PC-3 (cell line): ENCODE data around the gene CXCR4. TPM values are rescaled to one million over a fixed set of nuclear protein-coding genes. Genes with fewer than 3 reads are reported as not detected.

Experiments used
- ATAC-seq: fragments of 200-7000 bp; cut with Tn5 transposase; 2 replicates; pipeline ENCODE4 v1.9.1; 2020; ENCODE audit warnings: mild to moderate bottlenecking, moderate library complexity
- BruUV-seq: library from RNA; stranded (reverse); fragments of 400-500 nt; replicated peaks from 2 replicates; lab custom pipeline; 2021; lab: Mats Ljungman, UMichigan
- CTCF ChIA-PET: fragments of 300-600 bp; sonication (Branson Sonifier 250); formaldehyde crosslinking; loops from one replicate; lab custom pipeline; 2022; ENCODE audit warnings: antibody characterized with exemption; lab: Charles Lee
- POLR2A ChIA-PET: fragments of 300-600 bp; sonication (Branson Sonifier 250); formaldehyde crosslinking; loops from one replicate; lab custom pipeline; 2022; ENCODE audit warnings: antibody characterized with exemption; ENCODE audit not compliant: unreplicated experiment; lab: Charles Lee
- DNase-seq: peaks from one replicate; pipeline ENCODE4 v3.0.0-alpha.2; 2015
- H2AFZ ChIP-seq: fragments of 300-600 bp; sonication (generic); 2 replicates; pipeline ENCODE4 v1.6.0; 2016; ENCODE audit warnings: antibody characterized with exemption, low read length
- H3F3A ChIP-seq: fragments of 300-600 bp; sonication (generic); one replicate; pipeline ENCODE4 v1.6.0; 2017; ENCODE audit warnings: antibody characterized with exemption, low read length, control low read depth, mild to moderate bottlenecking; ENCODE audit not compliant: unreplicated experiment
- H3K27ac ChIP-seq: fragments of 300-600 bp; sonication (generic); 2 replicates; pipeline ENCODE4 v1.5.1; 2016; ENCODE audit warnings: mild to moderate bottlenecking, low read length
- H3K27me3 ChIP-seq: fragments of 300-600 bp; sonication (generic); 2 replicates; pipeline ENCODE4 v1.6.1; 2016; ENCODE audit warnings: low read length, mixed read lengths
- H3K36me3 ChIP-seq: fragments of 300-600 bp; sonication (generic); 2 replicates; pipeline ENCODE4 v1.6.1; 2016; ENCODE audit warnings: low read depth, mixed run types, low read length, mixed read lengths
- H3K4me1 ChIP-seq: fragments of 300-600 bp; sonication (generic); 2 replicates; pipeline ENCODE4 v1.5.1; 2016; ENCODE audit warnings: low read length; ENCODE audit not compliant: insufficient read depth
- H3K4me2 ChIP-seq: fragments of 300-600 bp; sonication (generic); 2 replicates; pipeline ENCODE4 v1.6.0; 2016; ENCODE audit warnings: low read length
- H3K4me3 ChIP-seq: fragments of 300-600 bp; sonication (generic); 2 replicates; pipeline ENCODE4 v1.5.1; 2016; ENCODE audit warnings: mild to moderate bottlenecking, low read length, mixed read lengths
- H3K79me2 ChIP-seq: fragments of 300-600 bp; sonication (generic); 2 replicates; pipeline ENCODE4 v1.6.1; 2017; ENCODE audit warnings: low read length, mixed read lengths
- H3K9ac ChIP-seq: fragments of 300-600 bp; sonication (generic); 2 replicates; pipeline ENCODE4 v1.6.0; 2016; ENCODE audit warnings: mild to moderate bottlenecking, low read length
- H3K9me2 ChIP-seq: fragments of 300-600 bp; sonication (generic); replicated peaks from 2 replicates; pipeline ENCODE4 v1.6.1; 2016; ENCODE audit warnings: mixed run types, low read length, mixed read lengths
- H3K9me3 ChIP-seq: fragments of 300-600 bp; sonication (generic); 2 replicates; pipeline ENCODE4 v1.6.1; 2016; ENCODE audit warnings: low read length, mixed read lengths
- H4K20me1 ChIP-seq: fragments of 300-600 bp; sonication (generic); 2 replicates; pipeline ENCODE4 v1.6.1; 2016; ENCODE audit warnings: low read length, mixed read lengths
- EZH2 ChIP-seq: fragments of 300-600 bp; sonication (generic); IDR thresholded peaks from one replicate; pipeline ENCODE4 v1.6.1; 2017; ENCODE audit warnings: antibody characterized with exemption, mild to moderate bottlenecking, low read length; ENCODE audit not compliant: unreplicated experiment
- EZH2phosphoT487 ChIP-seq: fragments of 300-600 bp; sonication (generic); IDR thresholded peaks from 2 replicates; pipeline ENCODE4 v1.6.1; 2018; ENCODE audit warnings: mild to moderate bottlenecking, antibody characterized with exemption, low read length, borderline replicate concordance
- intact Hi-C: fragments of 100-400 bp; cut with micrococcal nuclease; formaldehyde crosslinking; loops from 2 replicates; pipeline ENCODE4 v1.9.0; 2023
- total RNA-seq: library from RNA; depleted of rRNA; stranded (reverse); fragments of >200 nt; gene quantifications from 2 replicates; pipeline ENCODE4 v1.2.3, GENCODE V29; 2014
- TF ChIP-seq, protein P1 (sequence below): fragments of 300-600 bp; sonication (generic); conservative IDR thresholded peaks from 2 replicates; pipeline ENCODE4 v1.5.1; 2017; ENCODE audit warnings: antibody characterized with exemption, low read depth, mild to moderate bottlenecking, low read length

The CXCR4 gene
- total RNA-seq, 1 experiment from 2014 or later = 2.1 TPM

- intact Hi-C loops = no loop called here
- Histone ChIP-seq H3K27me3 (no peaks in the 10 kb centered on the region; the same call in 1 of the 2 replicates), H3K9me2 (no peaks in the 10 kb centered on the region), H3F3A (no peaks in the 10 kb centered on the region), H2AFZ (no peak overlapping the region), H3K79me2 (no peaks in the 10 kb centered on the region), H4K20me1 (no peaks in the 10 kb centered on the region), H3K9me3 (no peaks in the 10 kb centered on the region), H3K4me2 (no peak overlapping the region), H3K4me1 (no peaks in the 10 kb centered on the region), H3K27ac (no peak overlapping the region), H3K36me3 (no peaks in the 10 kb centered on the region), H3K9ac (no peak overlapping the region), H3K4me3 (no peak overlapping the region)
- ATAC-seq (no peak), DNase-seq (no peak)
- POLR2A ChIA-PET = no interaction called here
- TF ChIP-seq EZH2phosphoT487 (no peak), EZH2 (no peak)
- TF ChIP-seq, protein P1, sequence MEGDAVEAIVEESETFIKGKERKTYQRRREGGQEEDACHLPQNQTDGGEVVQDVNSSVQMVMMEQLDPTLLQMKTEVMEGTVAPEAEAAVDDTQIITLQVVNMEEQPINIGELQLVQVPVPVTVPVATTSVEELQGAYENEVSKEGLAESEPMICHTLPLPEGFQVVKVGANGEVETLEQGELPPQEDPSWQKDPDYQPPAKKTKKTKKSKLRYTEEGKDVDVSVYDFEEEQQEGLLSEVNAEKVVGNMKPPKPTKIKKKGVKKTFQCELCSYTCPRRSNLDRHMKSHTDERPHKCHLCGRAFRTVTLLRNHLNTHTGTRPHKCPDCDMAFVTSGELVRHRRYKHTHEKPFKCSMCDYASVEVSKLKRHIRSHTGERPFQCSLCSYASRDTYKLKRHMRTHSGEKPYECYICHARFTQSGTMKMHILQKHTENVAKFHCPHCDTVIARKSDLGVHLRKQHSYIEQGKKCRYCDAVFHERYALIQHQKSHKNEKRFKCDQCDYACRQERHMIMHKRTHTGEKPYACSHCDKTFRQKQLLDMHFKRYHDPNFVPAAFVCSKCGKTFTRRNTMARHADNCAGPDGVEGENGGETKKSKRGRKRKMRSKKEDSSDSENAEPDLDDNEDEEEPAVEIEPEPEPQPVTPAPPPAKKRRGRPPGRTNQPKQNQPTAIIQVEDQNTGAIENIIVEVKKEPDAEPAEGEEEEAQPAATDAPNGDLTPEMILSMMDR = no peak
- CTCF ChIA-PET = no interaction called here
- no TSS peak for BruUV-seq
These were observed 49.9 kb downstream of the CXCR4 start for GRCh38 chr2:136067897-136068580.

- Histone ChIP-seq H3K36me3 (no peaks in the 10 kb centered on the region), H3K4me3 (no peak overlapping the region), H4K20me1 (no peaks in the 10 kb centered on the region), H3K9ac (no peak overlapping the region), H3K4me1 (no peaks in the 10 kb centered on the region), H2AFZ (no peak overlapping the region), H3K9me2 (no peaks in the 10 kb centered on the region), H3K4me2 (no peak overlapping the region), H3K27ac (no peak overlapping the region), H3K79me2 (no peaks in the 10 kb centered on the region), H3F3A (no peaks in the 10 kb centered on the region), H3K27me3 (no peaks in the 10 kb centered on the region; the same call in 1 of the 2 replicates), H3K9me3 (no peaks in the 10 kb centered on the region)
- TF ChIP-seq, protein P1 = no peak
- TF ChIP-seq EZH2 (no peak), EZH2phosphoT487 (no peak)
- no peak for DNase-seq
- BruUV-seq = no TSS peak
- intact Hi-C loops = no loop called here
- POLR2A ChIA-PET = no interaction called here
- CTCF ChIA-PET = no interaction called here
- ATAC-seq = no peak
These were observed 50.5 kb downstream of the CXCR4 start for GRCh38 chr2:136067459-136067858.

GRCh38 chr2:136065907-136066306, 52.0 kb downstream of the CXCR4 start:
- Histone ChIP-seq H3K4me2 (no peak overlapping the region), H3K27me3 (no peaks in the 10 kb centered on the region; the same call in 1 of the 2 replicates), H3K4me3 (no peak overlapping the region), H4K20me1 (no peaks in the 10 kb centered on the region), H3F3A (no peaks in the 10 kb centered on the region), H3K36me3 (no peaks in the 10 kb centered on the region), H2AFZ (no peak overlapping the region), H3K9me2 (no peaks in the 10 kb centered on the region), H3K79me2 (no peaks in the 10 kb centered on the region), H3K4me1 (no peaks in the 10 kb centered on the region), H3K27ac (no peak overlapping the region), H3K9me3 (no peaks in the 10 kb centered on the region), H3K9ac (no peak overlapping the region)
- DNase-seq (no peak), ATAC-seq (no peak)
- BruUV-seq = no TSS peak
- CTCF ChIA-PET = no interaction called here
- TF ChIP-seq, protein P1 = no peak
- no peak for TF ChIP-seq EZH2
- no peak for TF ChIP-seq EZH2phosphoT487
- POLR2A ChIA-PET = no interaction called here
- intact Hi-C loops = no loop called here
